Esophagus muscularis mucosa (tissue), 4 donors: Measurements from ENCODE around the gene DNAH6. TPM values are rescaled to one million over a fixed set of nuclear protein-coding genes. Genes with fewer than 3 reads are reported as not detected.

Source experiments
- DNase-seq: peaks from one replicate; pipeline ENCODE4 v3.0.0-alpha.2; 2017; ENCODE audit errors: extremely low spot score
- H3K27ac ChIP-seq, 4 donors: fragments of 200-600 bp; sonication (generic); replicated peaks in 1 of 4; 1 replicate in 3 of 4; 2 replicates in 1 of 4; pipeline ENCODE4 v1.5.1; 2016 to 2019; ENCODE audit warnings: mild to moderate bottlenecking in 1 of 4
- H3K27me3 ChIP-seq, 4 donors: fragments of 200-600 bp; sonication (generic); one replicate each; pipeline versions ENCODE4 v1.5.1 to v1.6.0; 2016 to 2019
- H3K36me3 ChIP-seq, 4 donors: fragments of 200-600 bp; sonication (generic); one replicate each; pipeline ENCODE4 v1.5.1; 2016 to 2019
- H3K4me1 ChIP-seq, 4 donors: fragments of 200-600 bp; sonication (generic); one replicate each; pipeline ENCODE4 v1.5.1; 2016 to 2019
- H3K4me3 ChIP-seq, 4 donors: fragments of 200-600 bp; sonication (generic); 1 replicate in 2 of 4; 2 replicates in 2 of 4; pipeline ENCODE4 v1.5.1; 2016 to 2019; ENCODE audit warnings: mild to moderate bottlenecking in 4 of 4, moderate library complexity in 1 of 4
- H3K9me3 ChIP-seq, 4 donors: fragments of 200-600 bp; sonication (generic); 1 replicate in 3 of 4; 2 replicates in 1 of 4; pipeline ENCODE4 v1.5.1; 2016 to 2019
- EP300 ChIP-seq: sonication (generic); formaldehyde crosslinking; IDR thresholded peaks from one replicate; pipeline ENCODE4 v1.6.1; 2017; ENCODE audit warnings: antibody characterized with exemption
- POLR2A ChIP-seq: fragments of 450-650 bp; IDR thresholded peaks from one replicate; pipeline ENCODE4 v1.6.1; 2017; ENCODE audit warnings: antibody characterized with exemption, moderate library complexity, mild to moderate bottlenecking, low read depth
- POLR2AphosphoS5 ChIP-seq, 2 donors: sonication (generic); formaldehyde crosslinking; IDR thresholded peaks; one replicate each; pipeline ENCODE4 v1.6.1; 2017; ENCODE audit warnings: antibody characterized with exemption in 2 of 2
- WGBS: methylation state at CpG from one replicate; pipeline ENCODE4 v1.1.5; 2018; 5-methylcytosine and 5-hydroxymethylcytosine counted together
- intact Hi-C: fragments of 100-400 bp; cut with DNase I; formaldehyde crosslinking; loops from one replicate; pipeline ENCODE4 v1.15.1; 2023
- total RNA-seq, 4 donors: library from RNA; depleted of rRNA; stranded (reverse); fragments of >200 nt; gene quantifications; one replicate each; pipeline versions ENCODE4 v1.1.0 to v1.2.1, GENCODE V29; 2016
- TF ChIP-seq, protein P1 (sequence below), 3 experiments: fragments of 200-600 bp in 2 of 3; fragments of 450-650 bp in 1 of 3; sonication (generic) in 2 of 3; IDR thresholded peaks; one replicate each; pipeline ENCODE4 v1.5.1; 2017 to 2019; ENCODE audit warnings: antibody characterized with exemption in 3 of 3, mild to moderate bottlenecking in 2 of 3, moderate library complexity in 1 of 3

The DNAH6 gene
- total RNA-seq, 4 donors from 2014 or later: 0.11 to 0.42 (median 0.23) TPM

DNA sequence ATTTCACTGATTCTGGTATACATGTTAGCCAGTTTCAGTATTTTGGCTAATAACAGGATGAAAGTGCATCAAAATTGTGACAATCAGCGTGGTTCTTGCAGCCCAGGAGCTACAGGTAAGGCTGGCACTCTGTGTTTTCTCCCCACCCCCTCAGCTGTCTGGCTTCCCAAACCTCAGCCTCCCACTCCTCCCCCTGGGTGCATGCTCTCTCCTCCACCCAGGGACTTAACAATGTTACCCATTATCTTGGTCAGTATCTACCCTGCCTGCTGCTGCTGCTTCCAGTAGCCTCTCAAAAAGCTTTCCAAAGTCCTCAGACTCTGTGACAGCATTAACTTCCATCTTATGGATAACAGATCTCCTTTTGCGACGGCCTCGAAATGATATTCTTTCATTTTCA is 323.6 kb downstream of the DNAH6 start:
- no peaks in the 10 kb centered on the region for H3K4me1 ChIP-seq
- TF ChIP-seq, protein P1, sequence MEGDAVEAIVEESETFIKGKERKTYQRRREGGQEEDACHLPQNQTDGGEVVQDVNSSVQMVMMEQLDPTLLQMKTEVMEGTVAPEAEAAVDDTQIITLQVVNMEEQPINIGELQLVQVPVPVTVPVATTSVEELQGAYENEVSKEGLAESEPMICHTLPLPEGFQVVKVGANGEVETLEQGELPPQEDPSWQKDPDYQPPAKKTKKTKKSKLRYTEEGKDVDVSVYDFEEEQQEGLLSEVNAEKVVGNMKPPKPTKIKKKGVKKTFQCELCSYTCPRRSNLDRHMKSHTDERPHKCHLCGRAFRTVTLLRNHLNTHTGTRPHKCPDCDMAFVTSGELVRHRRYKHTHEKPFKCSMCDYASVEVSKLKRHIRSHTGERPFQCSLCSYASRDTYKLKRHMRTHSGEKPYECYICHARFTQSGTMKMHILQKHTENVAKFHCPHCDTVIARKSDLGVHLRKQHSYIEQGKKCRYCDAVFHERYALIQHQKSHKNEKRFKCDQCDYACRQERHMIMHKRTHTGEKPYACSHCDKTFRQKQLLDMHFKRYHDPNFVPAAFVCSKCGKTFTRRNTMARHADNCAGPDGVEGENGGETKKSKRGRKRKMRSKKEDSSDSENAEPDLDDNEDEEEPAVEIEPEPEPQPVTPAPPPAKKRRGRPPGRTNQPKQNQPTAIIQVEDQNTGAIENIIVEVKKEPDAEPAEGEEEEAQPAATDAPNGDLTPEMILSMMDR (IDR thresholded peaks at IDR 0.05): no peak
- no peak for TF ChIP-seq POLR2A
- no peaks in the 10 kb centered on the region for H3K36me3 ChIP-seq
- DNase-seq: no peak
- intact Hi-C loops: no loop called here
- no peaks in the 10 kb centered on the region for H3K27me3 ChIP-seq
- 83% methylated on average over 4 of the region's 4 CpGs for WGBS
- H3K27ac ChIP-seq: no peak overlapping the region
- no peak overlapping the region for H3K4me3 ChIP-seq
- H3K9me3 ChIP-seq: peaks cover 0 to 28% (median 0%) of the 10 kb centered on the region in 4 donors

DNA sequence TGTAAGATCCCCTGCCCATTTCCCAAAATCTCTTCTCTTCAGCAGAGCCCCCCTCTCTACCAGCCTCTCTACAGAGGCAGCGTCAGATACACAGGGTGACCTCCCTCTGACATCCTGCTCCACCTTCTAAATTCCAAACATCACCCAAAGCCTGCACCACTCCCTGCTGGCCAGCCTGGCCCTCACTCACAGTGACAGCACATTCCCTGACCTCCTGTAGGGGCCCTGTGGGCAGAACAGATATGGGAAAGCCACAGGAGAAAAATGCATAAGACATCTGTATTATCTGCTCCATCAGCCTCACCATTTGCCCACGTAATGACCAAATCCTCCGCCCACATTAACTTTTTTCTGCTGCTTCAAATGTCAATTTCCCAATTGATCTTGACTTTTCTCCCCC is 324.0 kb downstream of the DNAH6 start:
- 70% methylated on average over 3 of the region's 3 CpGs for WGBS
- DNase-seq: no peak
- Histone ChIP-seq H3K4me3 (no peak overlapping the region), H3K36me3 (no peaks in the 10 kb centered on the region), H3K4me1 (no peaks in the 10 kb centered on the region), H3K9me3 (peaks cover 0 to 23% (median 0%) of the 10 kb centered on the region in 4 donors), H3K27ac (no peak overlapping the region), H3K27me3 (no peaks in the 10 kb centered on the region)
- intact Hi-C loops: no loop called here
- TF ChIP-seq, protein P1 (IDR thresholded peaks at IDR 0.05): no peak
- TF ChIP-seq EP300 (no peak), POLR2AphosphoS5 (IDR thresholded peaks at IDR 0.05) (no peak), POLR2A (no peak)

DNA sequence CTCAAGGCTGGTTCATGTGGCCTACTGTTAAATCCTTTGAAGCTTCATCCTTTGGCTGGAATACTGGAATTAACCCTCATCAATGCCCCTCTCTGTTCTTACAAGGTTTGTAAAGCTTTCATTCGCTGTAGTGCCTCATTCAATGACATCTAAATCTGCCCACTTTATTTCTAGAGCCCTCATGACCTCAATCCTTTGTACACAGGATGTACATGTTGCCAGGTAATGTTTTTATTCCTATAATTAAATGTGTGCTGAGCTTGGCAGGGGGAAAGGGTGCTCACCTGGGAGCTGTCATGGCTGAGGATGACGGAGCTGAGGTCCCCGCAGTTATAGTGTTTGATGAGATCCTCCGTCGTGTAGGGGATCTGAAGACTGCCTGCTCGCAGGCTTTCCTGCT is 325.3 kb downstream of the DNAH6 start:
- TF ChIP-seq POLR2AphosphoS5 (IDR thresholded peaks at IDR 0.05): no peak
- TF ChIP-seq, protein P1 (IDR thresholded peaks at IDR 0.05): no peak
- no peak for TF ChIP-seq EP300
- no peak for TF ChIP-seq POLR2A
- no peak for DNase-seq
- 88% methylated on average over 6 of the region's 6 CpGs for WGBS

DNA sequence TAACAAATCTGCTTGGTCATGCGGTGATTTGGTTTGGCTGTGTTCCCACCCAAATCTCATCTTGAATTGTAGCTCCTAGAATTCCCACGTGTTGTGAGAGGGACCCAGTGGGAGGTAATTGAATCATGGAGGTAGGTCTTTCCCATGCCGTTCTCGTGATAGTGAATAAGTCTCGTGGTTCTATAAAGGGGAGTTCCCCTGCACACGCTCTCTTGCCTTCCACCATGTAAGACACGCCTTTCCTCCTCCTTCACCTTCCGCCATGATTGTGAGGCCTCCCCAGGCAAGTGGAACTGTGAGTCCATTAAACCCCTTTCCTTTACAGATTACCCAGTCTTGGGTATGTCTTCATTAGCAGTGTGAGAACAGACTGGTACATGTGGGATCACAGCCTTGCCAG is 327.8 kb downstream of the DNAH6 start:
- intact Hi-C loops: no loop called here
- WGBS: 94% methylated on average over 8 of the region's 8 CpGs
- no peak for DNase-seq

More for the DNA sequence above, 325.3 kb downstream of the DNAH6 start:
- peaks cover 0 to 14% (median 0%) of the 10 kb centered on the region in 4 donors for H3K9me3 ChIP-seq
- H3K27ac ChIP-seq: no peak overlapping the region
- intact Hi-C loops: no loop called here
- peaks cover 0 to 2% (median 0%) of the 10 kb centered on the region in 4 donors for H3K4me1 ChIP-seq
- no peak overlapping the region for H3K4me3 ChIP-seq
- no peaks in the 10 kb centered on the region for H3K36me3 ChIP-seq
- no peaks in the 10 kb centered on the region for H3K27me3 ChIP-seq

More for the DNA sequence above, 327.8 kb downstream of the DNAH6 start:
- H3K9me3 ChIP-seq: no peaks in the 10 kb centered on the region
- no peak overlapping the region for H3K27ac ChIP-seq
- H3K27me3 ChIP-seq: no peaks in the 10 kb centered on the region
- H3K4me3 ChIP-seq: no peak overlapping the region
- TF ChIP-seq EP300 (no peak), POLR2AphosphoS5 (IDR thresholded peaks at IDR 0.05) (no peak)
- TF ChIP-seq, protein P1 (IDR thresholded peaks at IDR 0.05): no peak
- H3K4me1 ChIP-seq: peaks cover 0 to 7% (median 0%) of the 10 kb centered on the region in 4 donors
- no peaks in the 10 kb centered on the region for H3K36me3 ChIP-seq
